ENCODE data around the gene MACO1. TPM values are rescaled to one million over a fixed set of nuclear protein-coding genes. Genes with fewer than 3 reads are reported as not detected.

Gene MACO1
- total RNA-seq, 1 experiment from 2014 or later: 9.8 TPM

- no peak overlapping the region for H3K27ac ChIP-seq (ENCODE audit: low read depth, low read length)
These were observed 72.3 kb downstream of the MACO1 start for GRCh38 chr1:25502957-25503356.

More at GRCh38 chr1:25502957-25503356, 72.3 kb downstream of the MACO1 start:
- Histone ChIP-seq H4K20me1 (ENCODE audit: insufficient read depth) (no peaks in the 10 kb centered on the region), H3K4me1 (ENCODE audit: control insufficient read depth in 1 of 2, insufficient read depth in 2 of 2, low read length in 2 of 2) (peaks cover 10 to 18% of the 10 kb centered on the region in 2 experiments), H2AFZ (ENCODE audit: low read depth, low read length, poor library complexity, severe bottlenecking) (no peak overlapping the region), H3K4me2 (ENCODE audit: low read length) (no peak overlapping the region), H3K27me3 (ENCODE audit: insufficient read depth, low read length) (no peaks in the 10 kb centered on the region), H3K36me3 (ENCODE audit: control insufficient read depth in 1 of 2, insufficient read depth in 2 of 2, low read length in 2 of 2) (0 out of 4 replicates have a peak, but pooled peaks cover 0 to 3% of the 10 kb centered on the region in 2 experiments), H3K9ac (ENCODE audit: low read length) (no peak overlapping the region), H3K4me3 (replicated peaks in 1 of 2; ENCODE audit: low read depth in 1 of 2, low read length in 2 of 2) (no peak overlapping the region), H3K79me2 (ENCODE audit: insufficient read depth, low read length) (no peaks in the 10 kb centered on the region), H3K9me2 (ENCODE audit: insufficient read depth) (no peaks in the 10 kb centered on the region), H3K9me3 (ENCODE audit: control insufficient read depth in 1 of 2, insufficient read depth in 1 of 2, low read depth in 1 of 2, low read length in 2 of 2) (no peaks in the 10 kb centered on the region)
- ChIA-PET POLR2A (no interaction called here), CTCF (interaction anchor here (1.5 to 1.8 kb wide), 3 partner anchors 16 to 295 kb away, joined by 8 to 12 read pairs (median 9); no protein-coding TSS in a partner anchor), RAD21 (ENCODE audit: low non-redundant PET in 1 of 2, low total read pairs in 2 of 2, uncharacterized antibody in 2 of 2, unreplicated experiment in 2 of 2) (no interaction called here)
- ATAC-seq (no peak), DNase-seq (ENCODE audit: low read depth, low spot score) (no peak)
- intact Hi-C loops (cut with micrococcal nuclease): loop anchor here (5.0 kb wide), 1 partner anchor 294 kb away; no protein-coding TSS in a partner anchor
- no TSS peak for BruUV-seq (replicated peaks)
- no peak for TF ChIP-seq REST (IDR thresholded peaks at IDR 0.05; ENCODE audit: low read depth)
- TF ChIP-seq SP1 (IDR thresholded peaks at IDR 0.05; ENCODE audit: low read depth): no peak
